ENCODE data around the gene CAMSAP2.

DNA sequence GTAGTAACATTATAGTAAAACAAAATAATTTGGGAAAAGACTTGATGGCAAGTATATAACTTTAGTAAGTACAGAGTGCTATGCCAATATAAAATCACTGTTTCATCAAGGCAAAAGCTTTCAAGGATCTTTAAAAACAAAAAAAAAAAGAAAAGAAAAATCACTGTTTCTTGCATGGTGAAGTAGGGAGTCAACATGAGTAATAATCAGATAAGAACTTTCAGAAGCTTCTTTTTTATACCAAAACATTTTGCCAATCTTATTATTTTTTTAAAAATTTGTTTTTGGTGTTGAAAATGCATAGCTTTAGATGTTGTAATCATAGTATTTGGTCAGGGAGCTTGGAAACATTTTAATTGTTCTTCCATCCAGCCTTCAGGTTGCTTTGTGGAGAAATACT is 37.2 kb downstream of the CAMSAP2 start:
- TF ChIP-seq, protein P1, sequence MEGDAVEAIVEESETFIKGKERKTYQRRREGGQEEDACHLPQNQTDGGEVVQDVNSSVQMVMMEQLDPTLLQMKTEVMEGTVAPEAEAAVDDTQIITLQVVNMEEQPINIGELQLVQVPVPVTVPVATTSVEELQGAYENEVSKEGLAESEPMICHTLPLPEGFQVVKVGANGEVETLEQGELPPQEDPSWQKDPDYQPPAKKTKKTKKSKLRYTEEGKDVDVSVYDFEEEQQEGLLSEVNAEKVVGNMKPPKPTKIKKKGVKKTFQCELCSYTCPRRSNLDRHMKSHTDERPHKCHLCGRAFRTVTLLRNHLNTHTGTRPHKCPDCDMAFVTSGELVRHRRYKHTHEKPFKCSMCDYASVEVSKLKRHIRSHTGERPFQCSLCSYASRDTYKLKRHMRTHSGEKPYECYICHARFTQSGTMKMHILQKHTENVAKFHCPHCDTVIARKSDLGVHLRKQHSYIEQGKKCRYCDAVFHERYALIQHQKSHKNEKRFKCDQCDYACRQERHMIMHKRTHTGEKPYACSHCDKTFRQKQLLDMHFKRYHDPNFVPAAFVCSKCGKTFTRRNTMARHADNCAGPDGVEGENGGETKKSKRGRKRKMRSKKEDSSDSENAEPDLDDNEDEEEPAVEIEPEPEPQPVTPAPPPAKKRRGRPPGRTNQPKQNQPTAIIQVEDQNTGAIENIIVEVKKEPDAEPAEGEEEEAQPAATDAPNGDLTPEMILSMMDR (IDR thresholded peaks at IDR 0.05): no peak
- TF ChIP-seq POLR2A (IDR thresholded peaks at IDR 0.05): no peak
